ENCODE measurements around the gene ANAPC13.

DNA sequence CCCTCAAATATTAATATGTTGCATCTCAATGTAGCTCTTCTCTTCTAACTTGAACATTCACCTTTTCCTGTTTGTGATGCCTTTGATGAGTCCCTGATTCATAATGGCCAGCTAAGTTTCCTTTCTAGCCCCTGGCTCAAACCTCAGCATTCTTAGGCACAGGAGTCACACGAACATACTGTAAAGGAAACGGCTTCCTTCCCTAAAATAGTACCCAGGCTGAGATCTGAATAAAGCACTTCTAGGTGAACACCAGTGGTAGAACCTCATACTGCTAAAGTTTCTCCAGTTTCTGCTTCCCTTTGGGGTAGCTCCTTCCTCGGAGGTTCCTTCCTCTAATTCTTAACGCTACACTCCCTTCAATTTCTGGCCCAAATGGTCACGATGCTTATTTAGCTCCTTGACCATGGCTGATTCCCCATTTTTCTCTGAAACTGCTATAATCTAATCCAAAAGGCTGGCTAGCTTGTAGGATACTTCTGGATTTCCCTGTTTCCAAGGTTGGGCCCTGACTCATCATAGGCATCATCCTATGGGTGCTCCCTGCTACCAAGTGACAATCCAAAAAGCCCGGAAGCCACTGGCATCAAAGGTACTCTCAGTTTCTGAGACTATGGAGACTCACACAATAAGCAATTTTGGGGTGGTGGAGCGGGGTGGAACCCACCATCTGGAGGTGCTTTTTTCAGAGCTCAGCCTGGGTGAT, 2.4 kb downstream of the ANAPC13 start:
- TF ChIP-seq EZH2 (IDR thresholded peaks at IDR 0.05; ENCODE audit: borderline replicate concordance) (no peak), CTCF (IDR thresholded peaks at IDR 0.05; ENCODE audit: poor library complexity) (no peak)

Measured in hepatocyte (in vitro differentiated cells).